ENCODE data around the gene CAMP.

DNA sequence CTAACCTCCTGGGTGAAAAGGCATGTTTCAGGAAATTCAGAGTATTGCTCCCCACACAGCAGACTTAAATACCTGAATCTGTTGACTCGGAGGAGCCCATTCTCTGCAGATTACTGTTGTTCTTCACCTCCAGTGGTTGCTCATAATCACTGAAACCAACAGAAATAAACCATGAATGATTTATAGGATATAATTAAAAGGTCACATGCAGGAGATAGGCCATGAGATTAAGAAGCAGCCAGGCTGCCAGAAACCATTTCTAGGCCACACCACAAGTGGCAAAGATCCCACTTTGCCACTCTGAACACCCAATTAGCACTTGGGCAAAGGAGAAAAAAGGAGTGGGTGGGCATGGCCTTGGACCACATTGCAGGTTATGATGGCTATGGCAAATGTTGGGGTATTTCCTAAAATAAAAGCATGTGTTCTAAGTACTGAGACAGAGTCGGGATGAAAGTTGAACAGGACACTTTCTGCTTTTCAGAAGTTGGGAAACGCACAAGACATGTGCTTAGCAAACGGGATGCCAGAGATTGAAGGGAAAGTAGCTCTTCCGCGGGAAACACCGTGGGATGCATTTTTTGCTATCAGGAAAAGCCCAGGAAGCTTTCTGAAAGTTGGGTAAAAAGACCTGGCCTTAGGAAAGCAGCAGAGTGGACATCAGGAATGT lies 36.5 kb upstream of the CAMP start:
- TF ChIP-seq CTCF (IDR thresholded peaks at IDR 0.05), result no peak
- no peak for TF ChIP-seq EP300 (IDR thresholded peaks at IDR 0.05)
- TF ChIP-seq POLR2AphosphoS5 (IDR thresholded peaks at IDR 0.05), result no peak

Data from suprapubic skin (tissue), 4 donors.